ENCODE data around the gene C9orf152. TPM values are rescaled to one million over a fixed set of nuclear protein-coding genes. Genes with fewer than 3 reads are reported as not detected.

C9orf152 gene
- total RNA-seq, 6 donors from 2014 or later, result 6.3 to 26.3 (median 15.9) TPM

DNA sequence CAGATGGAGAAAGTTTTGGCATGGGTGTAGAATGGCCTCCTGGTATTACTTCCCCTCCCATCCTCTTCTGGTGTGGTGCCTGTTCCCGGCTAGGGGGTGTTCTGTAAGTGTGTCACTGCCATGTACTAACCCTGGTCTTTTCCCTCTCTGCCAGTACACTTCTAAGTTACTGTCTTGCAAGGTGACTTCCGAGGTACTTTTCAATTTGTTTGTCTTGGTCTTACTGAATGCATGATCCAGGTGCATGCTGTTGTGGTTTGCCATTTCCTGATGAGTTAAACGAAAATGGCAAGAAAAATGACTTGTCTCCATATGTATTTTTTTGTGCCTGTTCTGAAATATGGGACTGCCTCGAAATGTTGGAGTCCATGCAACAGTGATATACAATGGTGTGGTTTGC, 46.0 kb downstream of the C9orf152 start:
- ATAC-seq (ENCODE audit: low FRiP score in 2 of 2), result no peak
- Histone ChIP-seq H3K27me3 (no peaks in the 10 kb centered on the region), H3K9me3 (no peaks in the 10 kb centered on the region), H3K4me3 (no peak overlapping the region), H3K36me3 (peaks cover 0 to 11% (median 0%) of the 10 kb centered on the region in 4 donors), H3K27ac (no peak overlapping the region), H3K4me1 (peaks cover 31 to 46% (median 38%) of the 10 kb centered on the region in 4 donors)
- WGBS, 2 donors, result 58 to 63% methylated on average over 4 of the region's 4 CpGs
- TF ChIP-seq EP300 (IDR thresholded peaks at IDR 0.05) (no peak), POLR2AphosphoS5 (IDR thresholded peaks at IDR 0.05) (no peak), POLR2A (IDR thresholded peaks at IDR 0.05) (no peak)
- TF ChIP-seq, protein P1, sequence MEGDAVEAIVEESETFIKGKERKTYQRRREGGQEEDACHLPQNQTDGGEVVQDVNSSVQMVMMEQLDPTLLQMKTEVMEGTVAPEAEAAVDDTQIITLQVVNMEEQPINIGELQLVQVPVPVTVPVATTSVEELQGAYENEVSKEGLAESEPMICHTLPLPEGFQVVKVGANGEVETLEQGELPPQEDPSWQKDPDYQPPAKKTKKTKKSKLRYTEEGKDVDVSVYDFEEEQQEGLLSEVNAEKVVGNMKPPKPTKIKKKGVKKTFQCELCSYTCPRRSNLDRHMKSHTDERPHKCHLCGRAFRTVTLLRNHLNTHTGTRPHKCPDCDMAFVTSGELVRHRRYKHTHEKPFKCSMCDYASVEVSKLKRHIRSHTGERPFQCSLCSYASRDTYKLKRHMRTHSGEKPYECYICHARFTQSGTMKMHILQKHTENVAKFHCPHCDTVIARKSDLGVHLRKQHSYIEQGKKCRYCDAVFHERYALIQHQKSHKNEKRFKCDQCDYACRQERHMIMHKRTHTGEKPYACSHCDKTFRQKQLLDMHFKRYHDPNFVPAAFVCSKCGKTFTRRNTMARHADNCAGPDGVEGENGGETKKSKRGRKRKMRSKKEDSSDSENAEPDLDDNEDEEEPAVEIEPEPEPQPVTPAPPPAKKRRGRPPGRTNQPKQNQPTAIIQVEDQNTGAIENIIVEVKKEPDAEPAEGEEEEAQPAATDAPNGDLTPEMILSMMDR (IDR thresholded peaks at IDR 0.05), result no peak
- DNase-seq, result no peak

DNA sequence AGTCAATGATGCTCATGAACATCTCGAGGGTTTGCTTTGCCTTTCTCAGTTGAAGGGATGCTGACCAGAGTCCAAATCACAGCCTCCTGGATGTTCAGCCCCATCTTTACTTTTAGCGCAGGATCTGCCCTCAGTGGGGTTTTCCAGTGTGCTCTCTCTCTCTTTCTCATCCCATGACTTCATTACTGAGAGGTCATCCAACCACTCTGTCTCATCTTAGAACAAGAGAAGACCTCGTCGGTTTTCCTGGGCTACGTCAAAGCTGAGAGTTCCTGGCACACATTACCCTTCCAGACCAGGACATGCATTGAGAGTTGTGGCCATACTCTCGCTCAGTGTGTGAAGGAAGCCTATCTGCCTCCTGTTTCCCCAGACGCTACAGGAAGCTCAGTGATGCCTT, 47.3 kb downstream of the C9orf152 start:
- ATAC-seq (ENCODE audit: low FRiP score in 2 of 2) (no peak), DNase-seq (no peak)
- TF ChIP-seq EP300 (IDR thresholded peaks at IDR 0.05) (no peak), POLR2A (IDR thresholded peaks at IDR 0.05) (no peak), POLR2AphosphoS5 (IDR thresholded peaks at IDR 0.05) (no peak)
- TF ChIP-seq, protein P1 (IDR thresholded peaks at IDR 0.05), result no peak
- 88 to 91% methylated on average over 7 of the region's 7 CpGs for WGBS, 2 donors
- H3K9me3 ChIP-seq, result no peaks in the 10 kb centered on the region
- H3K27me3 ChIP-seq, result no peaks in the 10 kb centered on the region
- peaks cover 0 to 11% (median 0%) of the 10 kb centered on the region in 4 donors for H3K36me3 ChIP-seq
- no peak overlapping the region for H3K27ac ChIP-seq
- peaks cover 40 to 58% (median 42%) of the 10 kb centered on the region in 4 donors for H3K4me1 ChIP-seq
- H3K4me3 ChIP-seq, result no peak overlapping the region

DNA sequence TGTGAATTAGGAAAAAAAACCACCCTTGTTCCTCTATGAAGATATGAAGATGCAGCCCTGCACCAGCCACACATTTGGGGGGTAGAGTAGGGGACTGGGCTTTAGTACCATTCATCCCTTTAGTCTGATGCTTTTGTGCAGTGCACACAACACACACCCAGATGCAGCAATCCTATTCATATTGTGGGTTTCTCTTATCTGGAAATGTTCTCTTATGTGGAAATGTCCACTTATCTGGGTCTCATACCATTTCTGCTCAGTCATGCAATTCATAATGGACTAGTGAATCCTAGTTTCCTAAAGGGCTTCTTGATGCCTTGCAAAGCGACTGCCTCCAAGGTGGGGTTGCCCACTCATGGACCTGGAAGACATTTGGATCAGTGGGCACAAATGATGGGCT, 47.8 kb downstream of the C9orf152 start:
- no peak for DNase-seq
- ATAC-seq (ENCODE audit: low FRiP score in 2 of 2), result no peak
- H3K4me3 ChIP-seq, result no peak overlapping the region
- peaks cover 46 to 61% (median 47%) of the 10 kb centered on the region in 4 donors for H3K4me1 ChIP-seq
- peaks cover 0 to 11% (median 0%) of the 10 kb centered on the region in 4 donors for H3K36me3 ChIP-seq
- peak overlapping the region in 1 of 4 donors; percentile 71 for H3K27ac ChIP-seq
- TF ChIP-seq, protein P1 (IDR thresholded peaks at IDR 0.05), result no peak
- TF ChIP-seq POLR2A (IDR thresholded peaks at IDR 0.05) (no peak), EP300 (IDR thresholded peaks at IDR 0.05) (no peak), POLR2AphosphoS5 (IDR thresholded peaks at IDR 0.05) (no peak)
- WGBS, 2 donors, result 94 to 100% methylated on average over 1 of the region's 1 CpG
- H3K27me3 ChIP-seq, result no peaks in the 10 kb centered on the region
- H3K9me3 ChIP-seq, result no peaks in the 10 kb centered on the region

GRCh38 chr9:110157823-110158664, 49.9 kb downstream of the C9orf152 start:
- Histone ChIP-seq H3K27me3 (no peaks in the 10 kb centered on the region), H3K36me3 (peaks cover 0 to 11% (median 0%) of the 10 kb centered on the region in 4 donors), H3K9me3 (no peaks in the 10 kb centered on the region), H3K4me1 (peaks cover 51 to 79% (median 59%) of the 10 kb centered on the region in 4 donors), H3K27ac (peak overlapping the region; percentile 9 to 71 (median 36)), H3K4me3 (no peak overlapping the region)
- TF ChIP-seq POLR2A (IDR thresholded peaks at IDR 0.05) (no peak), POLR2AphosphoS5 (IDR thresholded peaks at IDR 0.05) (peak in 1 of 2 donors; percentile 32), EP300 (IDR thresholded peaks at IDR 0.05) (peak in 1 of 4 donors; percentile 39)
- TF ChIP-seq, protein P1 (IDR thresholded peaks at IDR 0.05), result no peak
- DNase-seq (peak in 1 of 2 donors; percentile 54), ATAC-seq (ENCODE audit: low FRiP score in 2 of 2) (no peak)
- 37 to 44% methylated on average over 9 of the region's 9 CpGs for WGBS, 2 donors
